GM23248 (cell line): ENCODE results near the gene DHCR24.

Experiments
- EZH2 ChIP-seq: fragments of 200-600 bp; sonication (generic); IDR thresholded peaks from 2 replicates; pipeline ENCODE4 v1.6.1; 2018; ENCODE audit warnings: antibody characterized with exemption, mild to moderate bottlenecking; ENCODE audit not compliant: insufficient read depth, poor library complexity, severe bottlenecking
- EZH2phosphoT487 ChIP-seq: fragments of 200-600 bp; sonication (generic); IDR thresholded peaks from 2 replicates; pipeline ENCODE4 v1.6.1; 2018; ENCODE audit warnings: antibody characterized with exemption, moderate library complexity, mild to moderate bottlenecking, low read depth; ENCODE audit not compliant: insufficient read depth

DNA sequence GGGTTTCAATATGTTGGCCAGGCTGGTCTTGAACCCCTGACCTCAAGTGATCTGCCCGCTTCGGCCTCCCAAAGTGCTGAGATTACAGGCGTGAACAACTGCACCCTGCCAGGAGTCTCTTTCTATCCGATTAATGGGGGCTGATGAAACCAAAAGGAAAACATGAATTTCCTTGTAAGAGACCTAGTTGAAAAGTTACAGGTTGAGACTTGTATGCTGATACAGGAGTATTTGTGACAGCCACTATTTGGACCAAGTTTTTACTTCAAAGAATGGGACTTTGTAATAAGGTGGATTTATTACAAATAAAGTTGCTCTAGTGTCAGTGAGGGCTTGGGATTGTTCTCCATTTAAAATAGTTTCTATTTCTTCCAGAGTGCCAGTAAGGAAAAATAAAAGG lies 49.8 kb upstream of the DHCR24 start:
- no peak for TF ChIP-seq EZH2
- TF ChIP-seq EZH2phosphoT487: no peak
